Subcutaneous adipose tissue (tissue), 4 donors: ENCODE results near the gene PNPLA3. TPM values are rescaled to one million over a fixed set of nuclear protein-coding genes. Genes with fewer than 3 reads are reported as not detected.

Source experiments
- CTCF ChIP-seq: fragments of 450-650 bp; IDR thresholded peaks from one replicate; pipeline ENCODE4 v1.5.1; 2016; ENCODE audit warnings: low read depth, mild to moderate bottlenecking, control low read depth, antibody characterized with exemption, moderate library complexity
- total RNA-seq, 4 donors: library from RNA; depleted of rRNA; stranded (reverse); fragments of >200 nt; gene quantifications; one replicate each; pipeline ENCODE4 v1.1.0, GENCODE V29; 2016

PNPLA3 gene
- total RNA-seq, 4 donors from 2014 or later: 2.3 to 6.6 (median 3.1) TPM

GRCh38 chr22:43900206-43900605 lies 23.4 kb upstream of the PNPLA3 start:
- TF ChIP-seq CTCF: no peak

- TF ChIP-seq CTCF: no peak
These were observed 21.5 kb upstream of the PNPLA3 start for GRCh38 chr22:43901976-43902643.

- no peak for TF ChIP-seq CTCF
These were observed 17.9 kb upstream of the PNPLA3 start for GRCh38 chr22:43905681-43906080.

GRCh38 chr22:43909708-43910107 lies 13.9 kb upstream of the PNPLA3 start:
- TF ChIP-seq CTCF: no peak

DNA sequence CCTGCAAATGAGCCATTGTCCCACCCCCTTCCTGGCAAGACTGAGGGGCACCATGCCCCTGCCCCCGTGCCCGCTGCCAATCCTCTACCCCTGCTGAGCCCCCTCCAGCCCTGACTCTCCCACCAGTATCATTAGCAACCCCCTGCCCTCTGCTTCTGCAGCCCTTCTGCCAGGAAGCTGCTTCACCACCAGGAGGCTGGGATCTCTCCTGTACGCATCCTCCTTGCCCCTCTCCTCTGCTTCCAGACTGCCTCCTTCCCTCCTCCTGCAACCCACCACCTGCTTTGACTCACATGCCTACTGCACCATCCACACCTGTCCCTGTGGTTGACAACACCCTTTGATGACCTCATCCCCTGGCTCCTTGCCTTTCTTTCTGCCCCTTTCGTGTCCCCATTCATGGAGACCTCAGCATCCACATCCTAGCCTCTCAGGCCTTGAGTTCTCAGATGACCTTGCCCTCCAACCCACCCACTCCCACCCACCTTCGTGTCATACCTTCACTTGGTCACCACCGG lies 13.4 kb upstream of the PNPLA3 start:
- TF ChIP-seq CTCF: no peak

- TF ChIP-seq CTCF: no peak
These were observed 12.3 kb upstream of the PNPLA3 start for GRCh38 chr22:43911351-43911750.

- no peak for TF ChIP-seq CTCF
These were observed 6.1 kb upstream of the PNPLA3 start for GRCh38 chr22:43917521-43917920.
